Measurements from ENCODE around the gene ERBB4. TPM values are rescaled to one million over a fixed set of nuclear protein-coding genes. Genes with fewer than 3 reads are reported as not detected.

The ERBB4 gene
- total RNA-seq, 1 experiment from 2014 or later: not detected

- ChIA-PET CTCF (interaction anchor here (0.6 kb wide), 1 partner anchor 481 kb away, joined by 3 read pairs; no protein-coding TSS in a partner anchor), POLR2A (no interaction called here)
- no peak for DNase-seq (ENCODE audit: unreplicated experiment)
- H3K36me3 Mint-ChIP-seq (ENCODE audit: insufficient read depth, unreplicated experiment): no peaks in the 10 kb centered on the region
- H3K4me1 Mint-ChIP-seq (ENCODE audit: insufficient read depth, unreplicated experiment): no peaks in the 10 kb centered on the region
- intact Hi-C loops (cut with micrococcal nuclease): no loop called here
- H3K4me3 Mint-ChIP-seq (ENCODE audit: unreplicated experiment): no peak overlapping the region
- H3K9me3 Mint-ChIP-seq (ENCODE audit: unreplicated experiment): no peaks in the 10 kb centered on the region
- peaks cover 64% of the 10 kb centered on the region for H3K27me3 Mint-ChIP-seq (ENCODE audit: insufficient read depth, unreplicated experiment)
- no peak overlapping the region for H3K27ac Mint-ChIP-seq (ENCODE audit: low read depth, unreplicated experiment)
- no TSS peak for BruUV-seq (replicated peaks)
- TF ChIP-seq CTCF (IDR thresholded peaks at IDR 0.05; ENCODE audit: unreplicated experiment): no peak
These were observed 556.4 kb downstream of the ERBB4 start for GRCh38 chr2:211982162-211982561.

DNA sequence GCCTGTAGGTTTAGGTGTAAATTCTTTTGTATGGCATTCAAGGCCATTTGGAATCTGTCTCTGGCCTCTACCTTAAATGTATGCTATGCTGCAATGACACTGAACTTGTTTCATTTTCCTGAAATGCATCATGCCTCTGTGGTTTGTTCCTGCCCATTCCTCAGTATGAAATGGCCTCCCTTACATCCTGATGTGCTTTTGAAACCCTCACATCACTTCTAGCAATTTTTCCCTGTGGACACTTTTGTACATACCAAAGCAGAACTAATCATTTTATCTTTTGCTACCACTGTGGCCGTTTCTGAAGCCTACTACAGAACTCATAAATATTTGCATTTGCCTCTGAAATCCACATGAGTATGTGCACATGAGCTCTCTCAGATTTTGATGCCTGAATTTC, 557.2 kb downstream of the ERBB4 start:
- no peak overlapping the region for H3K4me3 Mint-ChIP-seq (ENCODE audit: unreplicated experiment)
- H3K4me1 Mint-ChIP-seq (ENCODE audit: insufficient read depth, unreplicated experiment): no peaks in the 10 kb centered on the region
- BruUV-seq (replicated peaks): no TSS peak
- TF ChIP-seq CTCF (IDR thresholded peaks at IDR 0.05; ENCODE audit: unreplicated experiment): no peak
- peaks cover 63% of the 10 kb centered on the region for H3K27me3 Mint-ChIP-seq (ENCODE audit: insufficient read depth, unreplicated experiment)
- intact Hi-C loops (cut with micrococcal nuclease): no loop called here
- H3K9me3 Mint-ChIP-seq (ENCODE audit: unreplicated experiment): no peaks in the 10 kb centered on the region
- H3K36me3 Mint-ChIP-seq (ENCODE audit: insufficient read depth, unreplicated experiment): no peaks in the 10 kb centered on the region
- ChIA-PET CTCF (interaction anchor here (0.6 kb wide), 1 partner anchor 482 kb away, joined by 3 read pairs; no protein-coding TSS in a partner anchor), POLR2A (no interaction called here)
- no peak overlapping the region for H3K27ac Mint-ChIP-seq (ENCODE audit: low read depth, unreplicated experiment)
- no peak for DNase-seq (ENCODE audit: unreplicated experiment)

- H3K9me3 Mint-ChIP-seq (ENCODE audit: unreplicated experiment): peaks cover 7% of the 10 kb centered on the region
- intact Hi-C loops (cut with micrococcal nuclease): loop anchor here (10.0 kb wide), 1 partner anchor 231 kb away; no protein-coding TSS in a partner anchor
- no peak for DNase-seq (ENCODE audit: unreplicated experiment)
- no peak for TF ChIP-seq CTCF (IDR thresholded peaks at IDR 0.05; ENCODE audit: unreplicated experiment)
- POLR2A ChIA-PET: no interaction called here
- H3K27ac Mint-ChIP-seq (ENCODE audit: low read depth, unreplicated experiment): no peak overlapping the region
- H3K36me3 Mint-ChIP-seq (ENCODE audit: insufficient read depth, unreplicated experiment): no peaks in the 10 kb centered on the region
- CTCF ChIA-PET: no interaction called here
- H3K4me3 Mint-ChIP-seq (ENCODE audit: unreplicated experiment): no peak overlapping the region
- H3K27me3 Mint-ChIP-seq (ENCODE audit: insufficient read depth, unreplicated experiment): peaks cover 26% of the 10 kb centered on the region
- BruUV-seq (replicated peaks): no TSS peak
- H3K4me1 Mint-ChIP-seq (ENCODE audit: insufficient read depth, unreplicated experiment): no peaks in the 10 kb centered on the region
These were observed 562.5 kb downstream of the ERBB4 start for GRCh38 chr2:211976076-211976475.

- DNase-seq (ENCODE audit: unreplicated experiment): no peak
- Mint-ChIP-seq H3K4me1 (ENCODE audit: insufficient read depth, unreplicated experiment) (no peaks in the 10 kb centered on the region), H3K36me3 (ENCODE audit: insufficient read depth, unreplicated experiment) (no peaks in the 10 kb centered on the region), H3K27ac (ENCODE audit: low read depth, unreplicated experiment) (no peak overlapping the region), H3K4me3 (ENCODE audit: unreplicated experiment) (no peak overlapping the region), H3K27me3 (ENCODE audit: insufficient read depth, unreplicated experiment) (peaks cover 32% of the 10 kb centered on the region), H3K9me3 (ENCODE audit: unreplicated experiment) (peaks cover under 1% of the 10 kb centered on the region)
- TF ChIP-seq CTCF (IDR thresholded peaks at IDR 0.05; ENCODE audit: unreplicated experiment): no peak
- intact Hi-C loops (cut with micrococcal nuclease): no loop called here
- BruUV-seq (replicated peaks): no TSS peak
- POLR2A ChIA-PET: no interaction called here
- CTCF ChIA-PET: no interaction called here
These were observed 571.4 kb downstream of the ERBB4 start for GRCh38 chr2:211967234-211967633.
